Right lobe of liver (tissue), 4 donors: ENCODE measurements around the gene ANKRD9.

Source experiments
- POLR2A ChIP-seq: fragments of 450-650 bp; IDR thresholded peaks from one replicate; pipeline ENCODE4 v1.6.1; 2017; ENCODE audit warnings: antibody characterized with exemption, mild to moderate bottlenecking
- TF ChIP-seq, protein P1 (sequence below), 4 donors: fragments of 200-600 bp in 3 of 4; fragments of 450-650 bp in 1 of 4; IDR thresholded peaks; one replicate each; pipeline versions ENCODE4 v1.5.1 to v1.8.0; 2016 to 2022; ENCODE audit warnings: antibody characterized with exemption in 4 of 4, mild to moderate bottlenecking in 2 of 4
- donor health status: DM: no; HTN: no; CAD: no.
- donor health status: DM: no; HTN: no; CAD: no.
- donor health status: DM: no; HTN: yes; CAD: no.

GRCh38 chr14:102501751-102502315 lies 7.7 kb downstream of the ANKRD9 start:
- TF ChIP-seq, protein P1, sequence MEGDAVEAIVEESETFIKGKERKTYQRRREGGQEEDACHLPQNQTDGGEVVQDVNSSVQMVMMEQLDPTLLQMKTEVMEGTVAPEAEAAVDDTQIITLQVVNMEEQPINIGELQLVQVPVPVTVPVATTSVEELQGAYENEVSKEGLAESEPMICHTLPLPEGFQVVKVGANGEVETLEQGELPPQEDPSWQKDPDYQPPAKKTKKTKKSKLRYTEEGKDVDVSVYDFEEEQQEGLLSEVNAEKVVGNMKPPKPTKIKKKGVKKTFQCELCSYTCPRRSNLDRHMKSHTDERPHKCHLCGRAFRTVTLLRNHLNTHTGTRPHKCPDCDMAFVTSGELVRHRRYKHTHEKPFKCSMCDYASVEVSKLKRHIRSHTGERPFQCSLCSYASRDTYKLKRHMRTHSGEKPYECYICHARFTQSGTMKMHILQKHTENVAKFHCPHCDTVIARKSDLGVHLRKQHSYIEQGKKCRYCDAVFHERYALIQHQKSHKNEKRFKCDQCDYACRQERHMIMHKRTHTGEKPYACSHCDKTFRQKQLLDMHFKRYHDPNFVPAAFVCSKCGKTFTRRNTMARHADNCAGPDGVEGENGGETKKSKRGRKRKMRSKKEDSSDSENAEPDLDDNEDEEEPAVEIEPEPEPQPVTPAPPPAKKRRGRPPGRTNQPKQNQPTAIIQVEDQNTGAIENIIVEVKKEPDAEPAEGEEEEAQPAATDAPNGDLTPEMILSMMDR (IDR thresholded peaks at IDR 0.05), result no peak
- TF ChIP-seq POLR2A, result no peak
